Retina (tissue), 1 donor: ENCODE measurements around the gene SLC2A5.

ENCODE experiments used
- DNase-seq: peaks from one replicate; pipeline ENCODE4 v3.0.0-alpha.2; 2016

Gene SLC2A5

GRCh38 chr1:9087411-9088125, 18.1 kb upstream of the SLC2A5 start:
- DNase-seq, result no peak

DNA sequence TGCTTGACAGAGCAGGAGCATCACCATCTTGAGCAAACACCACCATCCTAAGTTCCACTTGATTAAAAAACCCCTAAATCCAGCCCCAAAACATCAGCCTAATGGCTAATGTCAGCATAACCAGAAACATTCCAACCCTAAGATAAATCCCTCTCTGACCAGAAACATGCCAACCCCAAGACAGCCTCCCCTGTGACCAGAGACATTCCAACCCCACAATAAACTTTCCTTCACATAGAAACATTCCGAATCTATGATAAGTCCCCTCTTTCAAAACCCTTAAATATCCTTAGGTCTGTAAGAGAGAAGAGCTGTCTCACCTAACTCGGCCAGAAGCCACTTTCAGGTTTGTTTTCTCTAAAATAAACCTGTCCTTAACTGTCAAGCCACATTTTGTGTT, 17.4 kb upstream of the SLC2A5 start:
- no peak for DNase-seq

GRCh38 chr1:9086045-9086444, 16.6 kb upstream of the SLC2A5 start:
- no peak for DNase-seq

DNA sequence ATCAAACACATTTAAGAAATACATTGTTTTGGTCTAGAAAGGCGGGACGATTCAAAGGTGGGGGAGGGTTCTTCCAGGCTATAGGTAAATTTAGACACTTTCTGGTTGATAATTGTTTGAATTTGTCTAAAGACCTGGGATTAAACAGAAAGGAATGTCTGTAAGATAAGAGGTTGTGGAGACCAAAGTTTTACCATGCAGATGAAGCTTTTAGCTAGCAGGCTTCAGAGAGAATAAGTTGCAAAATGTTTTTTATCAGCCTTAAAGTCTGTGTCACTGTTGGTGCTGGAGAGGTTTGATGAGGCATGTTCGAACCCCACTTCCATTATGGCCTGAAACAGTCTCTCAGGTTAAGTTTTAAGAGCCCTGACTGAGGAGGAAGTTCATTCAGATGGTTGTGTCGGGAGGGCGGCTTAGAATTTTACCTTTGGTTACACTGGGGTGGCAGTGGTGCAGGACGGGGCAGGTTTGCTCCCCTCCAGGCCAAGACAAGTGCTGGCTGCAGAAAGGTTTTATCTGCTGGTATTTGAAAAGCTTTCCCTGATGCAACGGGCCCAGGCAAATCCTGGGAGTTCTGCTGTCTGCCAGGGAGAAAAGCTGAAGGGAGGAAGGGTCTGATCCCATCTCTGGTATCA, 16.0 kb upstream of the SLC2A5 start:
- DNase-seq, result no peak

GRCh38 chr1:9084906-9085305, 15.5 kb upstream of the SLC2A5 start:
- no peak for DNase-seq

DNA sequence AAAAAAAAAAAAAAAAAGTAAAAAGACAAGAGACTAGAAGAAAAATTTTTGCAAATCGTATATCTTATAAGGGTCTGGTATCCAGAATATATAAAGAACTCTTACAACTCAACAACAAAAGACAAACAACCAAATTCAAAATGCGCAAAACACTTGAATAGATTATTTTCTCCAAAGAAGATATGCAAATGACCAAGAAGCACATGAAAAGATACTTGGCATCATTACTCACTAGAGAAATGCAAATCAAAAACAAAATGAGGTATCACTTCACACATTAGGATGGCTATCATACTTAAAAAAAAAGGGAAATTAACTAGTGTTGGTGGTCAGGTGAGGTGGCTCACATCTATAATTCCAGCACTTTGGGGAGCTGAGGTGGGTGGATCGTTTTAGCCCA, 12.0 kb upstream of the SLC2A5 start:
- DNase-seq, result no peak

- DNase-seq, result no peak
Observed at GRCh38 chr1:9080705-9081291, 11.4 kb upstream of the SLC2A5 start.

- no peak for DNase-seq
Observed at GRCh38 chr1:9079988-9080704, 10.7 kb upstream of the SLC2A5 start.

GRCh38 chr1:9078752-9079500, 9.5 kb upstream of the SLC2A5 start:
- no peak for DNase-seq

GRCh38 chr1:9078015-9078751, 8.7 kb upstream of the SLC2A5 start:
- no peak for DNase-seq

GRCh38 chr1:9075022-9075421, 5.6 kb upstream of the SLC2A5 start:
- DNase-seq, result no peak

DNA sequence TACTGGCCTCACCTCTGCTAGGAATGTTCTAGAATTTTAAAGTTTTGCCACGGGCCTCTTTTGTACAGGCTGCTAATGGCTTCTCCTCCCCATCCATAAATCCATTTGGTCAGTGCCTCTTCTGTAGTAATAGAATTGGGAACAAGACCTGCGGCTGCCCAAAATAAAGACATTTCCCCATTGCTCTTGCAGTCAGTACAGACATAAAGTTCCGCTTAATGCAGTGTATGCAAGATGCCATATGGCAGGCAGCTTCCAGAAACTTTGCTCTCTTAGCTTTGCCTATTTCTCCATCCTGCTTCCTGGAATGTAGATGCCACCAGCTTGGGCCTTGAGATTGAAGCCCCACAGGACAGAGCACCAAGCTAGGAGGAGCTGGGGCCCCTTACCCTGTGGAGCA, 3.7 kb upstream of the SLC2A5 start:
- DNase-seq, result no peak

GRCh38 chr1:9071554-9072235, 2.3 kb upstream of the SLC2A5 start:
- DNase-seq, result no peak

DNA sequence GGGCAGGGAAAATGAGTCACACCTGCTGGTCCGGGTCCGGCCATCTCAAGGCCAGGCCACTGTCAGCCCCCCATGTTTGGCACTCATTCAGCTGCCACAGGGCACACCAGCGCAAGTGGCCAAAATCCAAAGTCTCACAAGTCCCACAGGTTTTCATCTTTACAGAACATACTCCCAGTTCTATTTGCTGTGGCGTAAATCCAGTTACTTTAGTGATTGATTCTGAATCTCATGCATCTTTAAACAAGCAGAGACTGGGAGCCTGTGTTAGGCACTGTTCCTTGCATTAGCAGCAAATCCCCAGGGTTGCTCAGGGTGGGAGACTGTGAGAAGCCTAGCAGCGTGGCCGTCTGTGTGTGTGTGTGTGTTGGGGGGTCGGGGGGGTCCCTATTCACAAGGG, 1.1 kb upstream of the SLC2A5 start:
- peak; percentile 51 for DNase-seq

DNA sequence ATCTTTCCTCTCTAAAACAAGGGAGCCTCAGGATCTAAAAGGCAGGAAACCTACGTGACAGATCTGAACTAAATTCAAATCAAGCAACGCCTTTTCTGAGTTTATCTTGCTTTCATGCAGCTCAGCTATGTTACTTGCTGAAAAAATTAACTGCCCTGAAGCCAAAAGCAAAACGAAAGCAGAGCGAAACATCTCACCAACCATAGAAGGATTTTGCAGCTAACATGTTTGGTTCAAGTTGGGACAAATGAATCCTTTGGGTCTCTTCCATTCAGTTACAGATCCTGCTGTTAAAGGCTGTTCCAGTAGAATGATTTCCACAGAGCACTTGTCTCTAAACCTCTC, 482 bp downstream of the SLC2A5 start:
- DNase-seq, result no peak

DNA sequence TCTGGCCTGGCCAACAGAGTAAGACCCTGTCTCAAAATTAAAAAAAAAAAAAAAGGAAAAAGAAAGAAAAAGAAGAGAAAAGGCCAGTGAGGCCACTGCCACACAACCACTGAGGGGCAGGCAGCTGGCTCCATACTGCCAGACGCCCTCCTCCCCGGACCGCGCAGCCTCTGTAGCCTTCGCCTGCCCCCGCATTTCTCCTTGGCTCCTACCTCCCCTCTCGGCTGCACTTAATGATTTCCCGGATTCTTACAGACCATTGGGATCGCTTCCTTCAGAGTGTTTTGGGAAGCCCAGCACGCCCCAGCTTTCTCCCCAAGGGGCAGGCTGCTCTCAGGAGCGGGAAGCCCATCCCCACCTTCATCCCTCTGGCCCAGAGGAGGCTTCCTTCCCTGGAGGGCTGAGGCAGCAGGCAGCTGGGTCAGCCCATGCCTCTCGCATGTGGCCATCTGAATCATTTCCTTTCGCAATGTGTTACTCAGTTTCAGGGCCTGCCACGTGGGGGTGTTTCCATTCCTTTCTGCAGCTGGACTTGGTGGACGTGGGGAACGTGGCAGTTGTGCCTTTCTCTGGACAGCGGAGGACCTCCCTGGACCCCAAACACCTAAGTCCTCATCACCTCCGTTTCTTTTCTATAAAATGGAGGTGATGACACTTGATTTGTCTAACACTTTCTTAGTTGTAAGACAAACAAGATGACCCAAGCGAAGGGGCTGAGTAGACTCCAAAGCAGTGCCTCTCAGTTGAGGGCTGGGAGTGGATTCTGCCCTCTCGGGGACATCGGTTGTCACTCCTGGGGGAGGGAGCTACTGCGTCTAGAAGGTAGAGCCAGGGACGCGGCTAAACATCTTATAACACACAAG, 2.3 kb downstream of the SLC2A5 start:
- no peak for DNase-seq

- no peak for DNase-seq
Observed at GRCh38 chr1:9065213-9065751, 4.2 kb downstream of the SLC2A5 start.

DNA sequence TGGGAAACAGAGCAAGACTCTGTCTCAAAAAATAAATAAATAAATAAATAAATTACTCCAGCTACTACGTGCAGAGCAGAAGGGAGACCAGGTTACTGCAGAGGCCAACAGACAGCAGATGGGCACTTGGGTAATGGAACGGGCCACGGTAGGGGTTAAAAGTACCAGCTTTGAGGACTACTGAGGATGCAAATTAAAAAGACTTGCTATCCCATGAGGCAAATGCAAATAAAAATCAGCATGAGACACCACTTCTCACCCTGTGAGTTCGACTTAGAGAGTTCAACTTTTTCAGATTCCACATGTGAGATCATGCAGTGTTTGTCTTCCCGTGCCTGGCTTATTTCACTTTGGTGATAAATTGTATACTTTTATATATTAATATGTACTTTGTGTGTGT, 6.6 kb downstream of the SLC2A5 start:
- no peak for DNase-seq

GRCh38 chr1:9062021-9062471, 7.4 kb downstream of the SLC2A5 start:
- no peak for DNase-seq

DNA sequence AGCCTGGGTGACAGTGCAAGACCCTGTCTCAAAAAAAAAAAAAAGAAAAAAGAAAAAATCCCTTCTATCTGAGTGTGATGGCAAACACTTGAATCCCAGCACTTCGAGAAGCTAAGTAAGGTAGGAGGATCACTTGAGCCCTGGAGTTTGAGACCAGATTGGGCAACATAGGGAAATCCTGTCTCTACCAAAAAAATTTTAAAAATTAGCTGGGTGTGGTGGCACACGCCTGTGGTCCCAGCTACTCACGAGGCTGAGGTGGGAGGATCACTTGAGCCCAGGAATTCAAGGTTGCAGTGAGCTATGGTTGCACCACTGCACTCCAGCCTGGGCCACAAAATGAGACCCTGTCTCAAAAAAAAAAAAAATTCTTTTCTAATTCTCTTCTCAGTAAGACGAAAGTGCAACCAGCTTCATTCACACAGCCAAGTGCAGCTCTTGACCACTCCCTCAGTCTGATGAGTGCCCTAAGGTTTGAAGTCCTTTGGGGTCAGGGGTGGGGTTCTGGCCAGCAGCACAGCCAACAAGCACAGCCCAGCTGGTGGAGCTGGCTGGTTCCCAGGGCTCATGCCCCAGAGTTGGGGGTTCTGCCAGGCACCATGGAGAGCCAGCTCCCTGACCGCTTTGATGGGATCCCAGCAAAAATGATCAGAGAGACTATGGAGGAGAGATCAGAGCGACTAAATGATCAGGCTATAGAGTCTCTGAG, 8.0 kb downstream of the SLC2A5 start:
- DNase-seq, result no peak
